ENCODE measurements around the gene HDAC3.

GRCh38 chr5:141651728-141652105 is 15.1 kb upstream of the HDAC3 start:
- TF ChIP-seq, protein P1, sequence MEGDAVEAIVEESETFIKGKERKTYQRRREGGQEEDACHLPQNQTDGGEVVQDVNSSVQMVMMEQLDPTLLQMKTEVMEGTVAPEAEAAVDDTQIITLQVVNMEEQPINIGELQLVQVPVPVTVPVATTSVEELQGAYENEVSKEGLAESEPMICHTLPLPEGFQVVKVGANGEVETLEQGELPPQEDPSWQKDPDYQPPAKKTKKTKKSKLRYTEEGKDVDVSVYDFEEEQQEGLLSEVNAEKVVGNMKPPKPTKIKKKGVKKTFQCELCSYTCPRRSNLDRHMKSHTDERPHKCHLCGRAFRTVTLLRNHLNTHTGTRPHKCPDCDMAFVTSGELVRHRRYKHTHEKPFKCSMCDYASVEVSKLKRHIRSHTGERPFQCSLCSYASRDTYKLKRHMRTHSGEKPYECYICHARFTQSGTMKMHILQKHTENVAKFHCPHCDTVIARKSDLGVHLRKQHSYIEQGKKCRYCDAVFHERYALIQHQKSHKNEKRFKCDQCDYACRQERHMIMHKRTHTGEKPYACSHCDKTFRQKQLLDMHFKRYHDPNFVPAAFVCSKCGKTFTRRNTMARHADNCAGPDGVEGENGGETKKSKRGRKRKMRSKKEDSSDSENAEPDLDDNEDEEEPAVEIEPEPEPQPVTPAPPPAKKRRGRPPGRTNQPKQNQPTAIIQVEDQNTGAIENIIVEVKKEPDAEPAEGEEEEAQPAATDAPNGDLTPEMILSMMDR (IDR thresholded peaks at IDR 0.05): no peak
- TF ChIP-seq POLR2A (IDR thresholded peaks at IDR 0.05): no peak
